ENCODE measurements around the gene RBM24. TPM values are rescaled to one million over a fixed set of nuclear protein-coding genes. Genes with fewer than 3 reads are reported as not detected.

RBM24 gene
- not detected for total RNA-seq

GRCh38 chr6:17281100-17281496 lies at the start of gene RBM24:
Gene RBM24 (plus strand): TSS chr6:17281361. CDS start chr6:17281582, 221 bp downstream.

Other genes with a start within 250 kb of the RBM24 start
- gene STMND1, start 179.3 kb upstream of the RBM24 start, total RNA-seq: not detected
- not detected for gene CAP2, start 112.2 kb downstream of the RBM24 start, total RNA-seq